GM19438 (cell line): Measurements from ENCODE around the gene HTR3E.
A peak's percentile ranks its signal among the peaks of the same experiment; 100 is the strongest.

Source experiments
- ATAC-seq: cut with Tn5 transposase; IDR thresholded peaks from one replicate; pipeline ENCODE4 v1.9.1; 2021; ENCODE audit warnings: low read depth; ENCODE audit not compliant: unreplicated experiment

The HTR3E gene

GRCh38 chr3:184154885-184155643 lies 58.2 kb downstream of the HTR3E start, which contains the start of gene DVL3:
Gene DVL3 (plus strand): TSS chr3:184155377. CDS start chr3:184155636, 259 bp downstream.
- ATAC-seq: peak; percentile 66

DNA sequence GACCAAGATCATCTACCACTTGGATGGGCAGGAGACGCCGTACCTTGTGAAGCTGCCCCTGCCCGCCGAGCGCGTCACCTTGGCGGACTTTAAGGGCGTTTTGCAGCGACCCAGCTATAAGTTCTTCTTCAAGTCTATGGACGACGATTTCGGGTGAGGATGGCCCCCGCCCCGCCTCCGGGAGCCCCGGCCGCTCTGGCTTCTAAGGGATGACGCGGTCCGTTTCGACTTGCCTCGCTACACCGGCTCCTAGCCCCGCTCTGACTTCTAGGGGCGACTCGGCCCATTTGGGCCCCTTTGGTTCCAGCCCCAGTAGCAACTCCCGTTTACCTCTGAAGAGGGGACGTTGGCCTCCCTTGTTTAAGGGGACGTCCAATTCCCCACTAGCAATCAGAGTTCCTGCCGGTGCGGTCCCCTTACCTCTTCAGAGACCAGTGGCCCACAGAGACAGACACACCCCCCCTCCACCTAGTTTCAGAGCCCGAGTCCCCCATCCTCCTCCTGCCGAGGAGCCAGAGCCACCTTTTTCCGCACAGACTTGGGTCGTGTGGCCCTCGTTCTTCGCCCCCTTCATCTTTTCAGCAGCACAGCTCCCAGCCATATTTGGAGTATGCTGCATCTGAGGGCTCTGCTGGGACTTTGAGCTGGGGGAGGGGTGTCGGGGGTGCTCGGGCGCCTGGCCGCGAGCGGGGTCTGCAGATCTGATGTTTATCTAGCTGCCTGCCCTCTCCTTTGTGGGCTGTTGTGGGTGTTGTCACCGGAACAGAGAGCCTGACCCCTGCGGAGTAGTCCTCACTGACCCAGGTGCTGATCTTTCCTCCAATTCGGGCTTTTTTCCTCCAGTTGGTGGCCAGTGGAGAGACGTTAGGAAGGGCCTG lies 59.0 kb downstream of the HTR3E start:
- peak; percentile 32 for ATAC-seq

DNA sequence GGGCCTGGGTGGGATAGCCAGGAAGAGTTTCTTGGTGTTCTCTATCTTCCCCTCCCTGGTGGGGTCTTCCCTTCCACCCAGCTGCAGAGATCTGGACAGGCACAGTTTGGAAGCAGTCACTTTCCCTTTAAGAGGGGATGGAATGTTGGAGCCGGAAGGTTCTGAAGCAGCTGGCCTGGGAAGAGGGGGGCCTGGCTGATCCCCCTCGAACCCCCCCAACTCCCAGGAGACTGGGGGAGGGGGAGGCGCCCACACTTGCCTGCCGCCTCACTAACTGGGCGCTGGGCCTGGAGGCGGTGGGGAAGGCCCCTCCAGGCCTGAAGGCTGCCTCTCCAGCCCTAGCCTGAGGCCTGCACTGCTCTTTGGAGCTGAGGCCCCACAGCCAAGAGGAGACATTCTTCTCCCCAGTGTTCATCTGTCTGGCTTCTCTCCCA lies 59.7 kb downstream of the HTR3E start:
- no peak for ATAC-seq
